Measurements from ENCODE around the gene MIOX.

DNA sequence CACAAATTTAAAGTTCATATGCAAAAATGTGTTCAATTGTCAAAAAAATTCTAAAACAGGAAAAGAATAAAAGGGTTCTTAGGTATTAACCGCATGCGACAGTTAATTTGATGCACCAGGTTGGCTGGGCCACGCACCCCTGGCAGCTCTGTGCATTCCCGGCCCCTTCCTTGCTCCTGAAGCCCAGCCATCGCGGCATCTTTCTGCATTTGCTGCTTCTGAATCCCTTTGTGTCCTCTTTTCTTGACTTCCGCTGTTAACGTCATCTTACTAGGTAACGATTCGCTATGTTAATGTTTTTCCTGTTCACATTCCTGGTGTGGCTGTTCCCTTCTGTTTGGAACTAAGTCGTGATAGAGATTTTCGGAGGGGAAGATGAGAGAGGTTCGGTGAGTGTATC, 51.1 kb downstream of the MIOX start:
- TF ChIP-seq YY1 (IDR thresholded peaks at IDR 0.05; ENCODE audit: insufficient read depth, insufficient read length) (no peak), SUZ12 (IDR thresholded peaks at IDR 0.05; ENCODE audit: extremely low read depth, insufficient read depth, insufficient read length) (no peak)

Measured in NT2/D1 (cell line).